ENCODE measurements around the gene TM4SF4. TPM values are rescaled to one million over a fixed set of nuclear protein-coding genes. Genes with fewer than 3 reads are reported as not detected.

Gene TM4SF4
- total RNA-seq, 1 donor from 2014 or later: not detected

DNA sequence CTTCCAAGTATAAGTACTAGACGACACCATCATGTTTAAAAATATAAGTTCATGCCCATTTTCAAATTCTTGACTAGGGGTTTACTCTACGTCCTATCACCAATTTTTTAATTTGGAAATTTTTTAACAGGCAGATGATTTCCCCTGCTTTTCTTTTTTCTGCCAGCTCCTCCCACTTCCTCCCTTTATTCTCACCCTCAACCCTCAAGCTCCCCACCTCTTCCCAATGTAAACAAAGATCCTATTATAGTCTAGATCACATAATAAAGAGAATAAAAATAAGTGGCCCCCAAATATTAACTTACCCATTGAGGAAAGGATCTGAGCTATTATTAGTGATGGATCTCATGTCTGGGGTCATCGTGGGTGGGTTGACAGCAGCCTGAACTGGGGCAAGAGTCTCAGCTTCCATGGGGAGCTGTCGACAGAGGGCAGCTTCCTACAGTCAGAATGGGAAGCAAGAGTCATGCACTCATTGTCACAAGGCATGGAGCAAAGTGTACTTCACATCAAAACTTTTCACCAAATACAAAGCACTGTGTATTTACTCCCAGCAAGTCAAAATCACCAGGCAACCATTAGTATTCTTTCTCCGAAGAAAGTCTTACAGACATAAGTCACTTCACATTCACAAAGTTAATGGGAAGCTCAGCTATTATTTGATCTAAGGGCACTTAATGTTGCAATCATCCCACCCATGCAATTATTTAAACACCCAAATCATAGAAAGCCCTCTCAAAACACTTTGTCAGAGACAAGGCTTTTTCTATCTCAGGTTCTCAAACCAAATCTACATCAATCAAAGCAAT lies 53.2 kb downstream of the TM4SF4 start:
- Mint-ChIP-seq H3K36me3 (ENCODE audit: low read depth) (peaks cover 16% of the 10 kb centered on the region), H3K27ac (ENCODE audit: unreplicated experiment) (peak overlapping the region; percentile 74), H3K9me3 (no peaks in the 10 kb centered on the region), H3K27me3 (ENCODE audit: low read depth) (no peaks in the 10 kb centered on the region), H3K4me3 (no peak overlapping the region), H3K4me1 (peaks cover 30% of the 10 kb centered on the region)
- DNase-seq (ENCODE audit: low read depth, low spot score): no peak
- TF ChIP-seq, protein P1, sequence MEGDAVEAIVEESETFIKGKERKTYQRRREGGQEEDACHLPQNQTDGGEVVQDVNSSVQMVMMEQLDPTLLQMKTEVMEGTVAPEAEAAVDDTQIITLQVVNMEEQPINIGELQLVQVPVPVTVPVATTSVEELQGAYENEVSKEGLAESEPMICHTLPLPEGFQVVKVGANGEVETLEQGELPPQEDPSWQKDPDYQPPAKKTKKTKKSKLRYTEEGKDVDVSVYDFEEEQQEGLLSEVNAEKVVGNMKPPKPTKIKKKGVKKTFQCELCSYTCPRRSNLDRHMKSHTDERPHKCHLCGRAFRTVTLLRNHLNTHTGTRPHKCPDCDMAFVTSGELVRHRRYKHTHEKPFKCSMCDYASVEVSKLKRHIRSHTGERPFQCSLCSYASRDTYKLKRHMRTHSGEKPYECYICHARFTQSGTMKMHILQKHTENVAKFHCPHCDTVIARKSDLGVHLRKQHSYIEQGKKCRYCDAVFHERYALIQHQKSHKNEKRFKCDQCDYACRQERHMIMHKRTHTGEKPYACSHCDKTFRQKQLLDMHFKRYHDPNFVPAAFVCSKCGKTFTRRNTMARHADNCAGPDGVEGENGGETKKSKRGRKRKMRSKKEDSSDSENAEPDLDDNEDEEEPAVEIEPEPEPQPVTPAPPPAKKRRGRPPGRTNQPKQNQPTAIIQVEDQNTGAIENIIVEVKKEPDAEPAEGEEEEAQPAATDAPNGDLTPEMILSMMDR (conservative IDR thresholded peaks at IDR 0.05): no peak

DNA sequence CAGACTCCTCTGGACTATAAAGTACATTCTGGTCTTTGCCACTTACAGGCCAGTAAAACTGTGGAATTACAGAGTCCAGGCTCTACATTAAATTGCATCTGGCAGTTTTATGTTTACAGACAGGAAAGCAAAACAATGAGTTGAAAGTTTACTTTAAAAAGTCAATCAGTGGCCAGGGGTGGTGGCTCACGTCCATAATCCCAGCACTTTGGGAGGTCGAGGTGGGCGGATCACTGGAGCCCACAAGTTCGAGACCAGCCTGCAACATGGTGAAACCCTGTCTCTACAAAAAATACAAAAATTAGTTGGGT lies 53.8 kb downstream of the TM4SF4 start:
- TF ChIP-seq, protein P1 (conservative IDR thresholded peaks at IDR 0.05): no peak
- no peak for DNase-seq (ENCODE audit: low read depth, low spot score)
- Mint-ChIP-seq H3K9me3 (no peaks in the 10 kb centered on the region), H3K27ac (ENCODE audit: unreplicated experiment) (peak overlapping the region; percentile 74), H3K4me3 (no peak overlapping the region), H3K4me1 (peaks cover 36% of the 10 kb centered on the region), H3K27me3 (ENCODE audit: low read depth) (no peaks in the 10 kb centered on the region), H3K36me3 (ENCODE audit: low read depth) (peaks cover 16% of the 10 kb centered on the region)

DNA sequence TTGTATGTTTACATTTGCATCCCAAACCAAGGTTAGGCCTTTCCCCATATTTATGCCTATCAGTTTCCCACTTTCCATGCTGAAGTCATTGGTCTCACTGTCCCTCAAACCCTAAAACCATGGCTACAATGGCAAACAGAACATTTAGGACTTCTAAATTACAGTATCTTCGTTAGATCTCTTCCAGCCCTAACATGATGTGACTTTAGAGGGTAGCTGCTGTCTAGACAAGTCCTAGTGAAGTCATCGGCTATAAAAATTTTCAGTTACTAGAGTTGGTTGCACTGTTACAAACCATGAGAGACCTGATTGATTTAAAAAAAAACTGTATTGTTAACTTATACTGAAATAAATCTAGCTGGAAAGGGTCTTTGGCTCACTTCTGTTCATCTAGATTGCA lies 54.6 kb downstream of the TM4SF4 start:
- TF ChIP-seq, protein P1 (conservative IDR thresholded peaks at IDR 0.05): no peak
- Mint-ChIP-seq H3K9me3 (no peaks in the 10 kb centered on the region), H3K27ac (ENCODE audit: unreplicated experiment) (no peak overlapping the region), H3K36me3 (ENCODE audit: low read depth) (peaks cover 11% of the 10 kb centered on the region), H3K4me3 (no peak overlapping the region), H3K4me1 (peaks cover 42% of the 10 kb centered on the region), H3K27me3 (ENCODE audit: low read depth) (no peaks in the 10 kb centered on the region)
- DNase-seq (ENCODE audit: low read depth, low spot score): no peak

DNA sequence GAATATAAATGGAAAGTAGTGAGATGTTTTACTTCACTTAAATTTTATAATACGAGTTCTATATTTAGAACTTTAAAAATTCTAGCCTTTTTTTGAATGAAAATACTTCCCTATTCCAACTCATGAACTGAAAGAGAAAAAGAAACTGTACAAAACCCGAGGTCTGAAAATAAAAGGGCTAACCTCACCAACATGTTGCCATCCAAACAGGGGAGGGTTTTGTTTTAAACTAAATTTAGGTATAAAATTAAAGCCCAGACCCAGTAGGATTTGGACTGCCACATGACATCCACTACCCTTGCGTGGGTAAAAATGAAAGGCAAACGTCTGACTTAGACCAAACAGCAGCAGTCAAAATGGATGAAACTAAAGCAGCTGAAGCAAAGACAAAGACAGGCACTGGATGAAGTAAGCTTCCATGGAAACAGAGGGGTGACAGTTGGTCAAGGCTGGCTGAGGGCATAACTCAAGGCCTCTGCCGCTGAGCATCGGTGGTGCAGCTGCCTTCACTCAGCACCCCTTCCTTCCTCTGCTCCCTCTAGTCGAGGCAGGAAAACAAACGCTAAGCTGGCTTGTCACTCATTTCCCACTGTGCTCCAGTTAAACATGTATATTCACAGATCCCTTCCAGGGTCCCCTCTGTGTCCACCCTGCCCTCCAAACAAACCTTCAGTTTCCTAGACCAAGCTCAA lies 58.1 kb downstream of the TM4SF4 start:
- Mint-ChIP-seq H3K9me3 (no peaks in the 10 kb centered on the region), H3K4me3 (no peak overlapping the region), H3K4me1 (peaks cover 74% of the 10 kb centered on the region), H3K27ac (ENCODE audit: unreplicated experiment) (peak overlapping the region; percentile 75), H3K36me3 (ENCODE audit: low read depth) (no peaks in the 10 kb centered on the region), H3K27me3 (ENCODE audit: low read depth) (no peaks in the 10 kb centered on the region)
- no peak for DNase-seq (ENCODE audit: low read depth, low spot score)
- TF ChIP-seq, protein P1 (conservative IDR thresholded peaks at IDR 0.05): no peak

DNA sequence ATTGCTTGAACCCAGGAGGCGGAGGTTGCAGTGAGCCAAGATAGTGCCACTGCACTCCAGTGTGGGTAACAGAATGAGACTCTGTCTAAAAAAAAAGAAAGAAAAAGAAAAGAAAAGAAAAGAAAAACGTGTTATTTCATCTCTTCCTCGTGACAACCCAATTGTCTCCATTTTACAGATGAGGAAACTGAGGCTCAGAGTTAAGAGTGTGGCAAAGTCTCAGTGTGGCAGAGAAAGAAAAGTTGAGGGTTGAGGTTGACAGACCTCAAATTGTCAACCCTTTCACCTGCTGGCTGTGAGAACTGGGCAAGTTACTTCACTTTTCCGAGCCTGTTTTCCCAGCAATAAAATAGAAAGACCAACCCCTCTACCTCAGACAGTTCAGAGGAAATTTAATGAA lies 59.6 kb downstream of the TM4SF4 start:
- TF ChIP-seq, protein P1 (conservative IDR thresholded peaks at IDR 0.05): no peak
- H3K4me1 Mint-ChIP-seq: peaks cover 75% of the 10 kb centered on the region
- no peak for DNase-seq (ENCODE audit: low read depth, low spot score)
- H3K36me3 Mint-ChIP-seq (ENCODE audit: low read depth): no peaks in the 10 kb centered on the region
- H3K27me3 Mint-ChIP-seq (ENCODE audit: low read depth): no peaks in the 10 kb centered on the region
- H3K27ac Mint-ChIP-seq (ENCODE audit: unreplicated experiment): no peak overlapping the region
- H3K4me3 Mint-ChIP-seq: no peak overlapping the region
- H3K9me3 Mint-ChIP-seq: no peaks in the 10 kb centered on the region

All from neural crest cell (in vitro differentiated cells).